ENCODE results near the gene CAPZB.
"Not testable (repeated sequence)": the region's sequence is repeated elsewhere in the genome, so short reads cannot be mapped to it uniquely, and the experiment has no call there.

CAPZB gene

DNA sequence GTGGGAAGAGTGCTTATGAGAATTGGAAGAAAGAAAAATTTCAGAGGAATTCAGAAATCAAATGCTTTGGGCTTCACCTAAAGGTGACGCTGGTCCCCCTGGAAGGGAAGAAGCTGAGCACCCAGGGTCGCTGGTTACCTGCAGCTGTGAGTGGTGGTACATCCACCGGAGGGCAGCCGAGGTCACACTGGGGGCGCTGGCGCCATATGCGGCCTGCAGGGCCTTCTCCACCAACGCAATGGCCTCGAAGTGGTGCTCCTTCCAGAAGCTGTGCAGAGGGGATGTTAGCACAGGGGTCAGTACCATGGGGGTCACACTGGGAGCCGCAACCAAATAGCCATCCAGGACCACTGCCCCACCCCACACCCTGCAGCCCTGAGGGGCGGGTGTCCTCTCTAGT lies 179.5 kb downstream of the CAPZB start:
- no peak for DNase-seq

DNA sequence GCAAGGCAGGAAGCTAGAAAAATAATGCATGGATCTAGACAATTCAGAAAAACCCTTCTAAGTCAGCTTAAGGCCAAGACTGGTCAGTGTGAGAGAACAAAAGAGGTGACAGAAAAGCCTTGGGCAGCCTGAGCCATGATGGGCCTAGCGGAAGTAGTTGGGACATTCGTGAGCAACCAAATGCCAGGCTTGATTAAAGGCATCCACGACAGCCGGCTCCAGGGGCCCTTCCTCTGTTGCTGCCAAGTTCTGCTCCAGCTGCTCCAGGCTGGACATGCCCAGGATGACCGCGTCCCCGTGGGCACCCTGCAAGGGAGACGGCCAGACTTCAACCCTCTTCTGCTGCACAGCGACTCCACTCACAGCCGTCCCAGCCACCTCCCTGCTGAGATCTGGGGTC lies 181.3 kb downstream of the CAPZB start:
- not testable (repeated sequence) for DNase-seq

DNA sequence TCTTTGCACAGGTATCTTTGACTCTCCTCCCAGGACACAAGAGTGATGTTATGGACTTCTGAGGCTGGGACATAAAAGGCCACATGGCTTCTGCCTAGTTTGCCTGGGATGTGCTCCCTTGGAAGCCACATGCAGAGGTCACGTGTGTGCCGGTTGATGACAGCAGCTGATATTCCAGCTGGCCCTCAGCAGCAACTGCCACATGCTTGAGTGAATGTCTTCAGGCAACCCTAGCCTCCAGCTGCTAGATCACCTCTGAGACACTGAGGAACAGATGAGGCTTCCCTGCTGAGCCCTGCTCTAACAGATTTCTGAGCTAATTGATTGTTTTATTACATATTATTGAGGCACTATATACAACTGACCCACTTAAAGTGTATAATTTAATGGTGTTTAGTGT lies 185.1 kb downstream of the CAPZB start:
- DNase-seq: no peak

DNA sequence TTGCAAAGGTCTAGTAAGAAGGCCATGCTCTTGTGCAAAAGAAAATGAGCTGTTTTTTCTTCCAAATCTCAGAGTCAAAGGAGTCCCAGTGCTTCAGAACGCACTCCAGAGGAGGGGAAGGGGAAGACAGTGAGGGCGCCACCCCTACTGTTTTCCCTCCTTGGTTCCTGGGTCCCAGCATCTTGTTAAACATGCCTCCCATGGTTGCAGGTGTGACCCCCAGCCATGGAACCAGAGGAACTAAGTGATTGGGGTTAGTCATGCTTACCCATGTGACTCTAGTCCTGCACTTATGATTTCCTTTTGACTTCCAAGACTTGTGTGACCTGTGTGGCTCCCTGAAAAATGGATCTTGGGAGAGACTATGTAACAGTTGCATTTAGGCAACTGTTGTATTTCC lies 190.7 kb downstream of the CAPZB start:
- no peak for DNase-seq

DNA sequence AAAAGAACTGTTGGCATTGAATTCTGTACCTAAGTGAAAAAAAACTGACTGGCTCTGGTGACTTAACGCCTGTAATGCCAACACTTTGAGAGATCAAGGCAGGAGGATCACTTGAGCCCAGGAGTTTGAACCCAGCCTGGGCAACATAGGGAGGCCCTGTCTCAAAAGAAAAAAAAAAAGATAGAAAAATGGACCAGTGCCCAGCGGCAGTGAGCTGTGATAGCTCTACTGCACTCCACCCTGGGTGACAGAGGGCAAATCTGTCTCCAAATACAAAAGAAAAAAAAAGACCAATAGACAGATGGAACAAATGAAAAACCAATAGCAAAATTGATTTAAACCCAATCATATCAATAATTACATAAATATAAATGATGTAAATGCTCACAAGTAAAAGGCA lies 196.1 kb downstream of the CAPZB start:
- DNase-seq: no peak
